Inflammatory macrophage (primary cell): ENCODE data around the gene S100A13.

Experiments used
- DNase-seq, 2 donors: peaks; one replicate each; pipeline ENCODE4 v3.0.0-alpha.2; 2020 to 2022

Gene S100A13

GRCh38 chr1:153626477-153626903, 815 bp downstream of the S100A13 start:
- DNase-seq = no peak

DNA sequence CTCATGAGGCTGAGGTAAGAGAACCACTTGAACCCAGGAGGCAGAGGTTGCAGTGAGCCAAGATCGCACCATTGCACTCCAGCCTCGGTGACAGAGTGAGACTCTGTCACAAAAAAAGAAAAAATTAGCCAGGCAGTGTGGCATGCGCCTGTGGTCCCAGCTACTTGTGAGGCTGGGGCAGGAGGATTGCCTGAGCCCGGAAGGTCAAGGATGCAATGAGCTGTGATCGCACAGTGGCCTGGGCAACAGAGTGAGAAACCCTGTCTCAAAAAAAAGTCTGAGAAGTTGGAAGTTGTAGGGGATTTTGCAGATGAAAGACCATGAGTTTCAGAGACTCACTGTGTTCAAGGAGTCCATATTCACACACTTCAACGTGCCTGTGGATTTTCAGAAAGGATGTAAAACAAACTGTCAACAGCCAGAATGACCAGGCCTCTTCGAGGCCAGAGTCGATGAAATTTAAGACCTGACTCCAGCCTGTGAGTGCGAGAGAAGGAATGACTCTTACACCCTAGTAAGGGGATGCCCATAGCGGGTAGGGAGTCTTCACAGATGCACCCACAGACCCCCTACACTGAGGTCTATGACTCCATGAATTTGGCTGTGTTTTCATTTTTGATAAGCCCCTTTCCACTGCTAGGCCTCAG, 2.2 kb downstream of the S100A13 start:
- no peak for DNase-seq

- peak; percentile 81 to 84 for DNase-seq
Observed at GRCh38 chr1:153623101-153623500, 4.2 kb downstream of the S100A13 start.

DNA sequence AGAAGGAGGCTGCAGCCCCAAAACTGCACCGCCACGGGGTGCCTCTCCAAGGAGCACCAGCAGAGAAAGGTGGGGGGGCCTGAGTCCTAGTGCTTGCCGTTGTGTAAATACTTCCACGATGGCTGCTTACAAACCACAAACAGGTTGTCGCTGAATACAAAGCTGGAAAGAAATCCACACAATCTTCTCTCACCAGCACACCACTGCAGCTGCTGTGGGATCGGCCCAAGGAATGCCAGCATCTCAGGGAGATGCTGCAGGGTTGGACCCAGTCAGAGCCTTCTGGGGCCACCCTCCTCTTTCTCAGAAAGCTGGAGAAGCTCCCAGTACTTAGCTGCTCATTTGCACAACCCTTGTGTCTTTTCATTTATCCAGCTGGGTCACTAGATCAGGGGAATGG, 8.1 kb downstream of the S100A13 start:
- no peak for DNase-seq

- peak; percentile 70 to 72 for DNase-seq
Observed at GRCh38 chr1:153617663-153618062, 9.6 kb downstream of the S100A13 start.

DNA sequence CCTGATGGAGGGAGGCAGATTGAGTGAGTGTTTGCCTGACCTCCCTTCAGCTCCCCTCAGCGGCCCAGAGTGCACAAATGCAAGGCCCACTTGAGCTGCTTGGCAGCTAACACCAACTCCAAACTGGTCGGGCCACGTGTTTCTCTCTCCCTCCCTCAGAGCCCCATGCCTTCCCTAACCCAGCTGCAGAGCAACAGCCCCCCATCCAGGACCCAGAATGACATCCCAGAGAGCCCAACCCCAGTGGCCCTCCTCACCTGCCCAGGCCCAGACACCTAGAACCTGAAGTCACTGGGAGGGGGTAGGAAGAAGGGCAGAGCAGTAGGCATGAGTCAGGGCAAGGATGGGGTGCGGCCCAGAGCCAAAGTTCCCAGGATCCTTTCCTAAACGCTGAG, 10.4 kb downstream of the S100A13 start:
- no peak for DNase-seq

DNA sequence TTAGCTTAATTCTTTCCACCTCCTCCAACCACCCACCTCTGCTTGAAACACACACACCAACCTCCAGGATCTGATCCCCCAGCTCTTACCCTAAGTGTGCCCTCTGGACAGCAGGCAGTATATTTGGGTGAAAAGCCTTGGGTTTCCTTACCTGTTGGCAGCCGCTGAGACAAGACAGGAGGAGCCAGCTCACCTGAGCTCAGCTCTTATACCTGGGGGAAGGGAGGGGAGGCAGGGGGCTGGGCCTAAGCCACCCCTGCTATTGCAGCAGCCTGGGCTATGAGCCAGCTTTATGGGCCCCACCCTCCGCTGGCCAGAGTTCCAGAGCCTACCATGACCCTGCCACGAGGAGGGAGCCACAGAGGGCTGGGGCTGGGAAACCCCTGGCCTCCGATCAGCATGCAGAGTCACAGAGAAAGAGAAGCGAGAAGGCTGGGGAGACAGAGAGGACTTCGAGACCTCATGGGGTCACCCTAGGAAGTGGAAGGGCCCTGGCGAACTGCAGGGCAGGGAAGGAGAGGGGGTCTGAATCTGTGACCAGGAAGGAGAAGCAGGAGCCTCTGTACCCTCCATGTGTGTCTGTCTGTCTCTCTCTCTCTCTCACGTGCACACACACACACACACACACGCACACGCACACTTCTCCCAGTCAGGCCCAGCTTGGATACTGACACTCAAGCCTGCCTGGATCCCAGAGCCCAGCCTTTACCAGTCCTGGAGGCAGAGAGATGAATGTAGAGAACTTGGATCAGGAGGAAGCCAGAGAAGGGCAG, 11.0 kb downstream of the S100A13 start, which contains the start of gene S100A14:
Gene S100A14 (minus strand): TSS at position 182 of the 773 bp plus-strand sequence. CDS start 467 bp downstream, outside the sequence.
- DNase-seq = no peak

DNA sequence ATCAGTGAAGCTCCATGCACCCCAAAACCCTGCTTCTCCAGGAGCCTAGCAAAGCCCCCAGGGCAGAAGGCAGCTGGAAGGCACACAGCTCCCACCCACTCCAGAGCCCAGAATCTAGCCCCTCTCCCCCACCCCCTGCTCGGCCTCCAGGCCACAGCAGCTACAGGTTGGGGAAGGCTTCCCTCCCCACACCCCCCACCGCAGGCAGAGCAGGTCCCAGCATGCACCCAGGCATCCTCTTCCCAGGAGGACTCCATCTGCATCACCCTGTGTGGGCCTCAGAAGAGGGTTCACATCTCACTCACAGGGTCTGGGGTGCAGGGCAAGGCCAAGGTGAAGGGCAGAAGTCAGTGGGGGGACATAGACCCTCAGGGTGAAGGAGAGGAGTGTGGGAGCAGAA, 11.9 kb downstream of the S100A13 start:
- DNase-seq = no peak

- DNase-seq = no peak
Observed at GRCh38 chr1:153614906-153615305, 12.4 kb downstream of the S100A13 start.

DNA sequence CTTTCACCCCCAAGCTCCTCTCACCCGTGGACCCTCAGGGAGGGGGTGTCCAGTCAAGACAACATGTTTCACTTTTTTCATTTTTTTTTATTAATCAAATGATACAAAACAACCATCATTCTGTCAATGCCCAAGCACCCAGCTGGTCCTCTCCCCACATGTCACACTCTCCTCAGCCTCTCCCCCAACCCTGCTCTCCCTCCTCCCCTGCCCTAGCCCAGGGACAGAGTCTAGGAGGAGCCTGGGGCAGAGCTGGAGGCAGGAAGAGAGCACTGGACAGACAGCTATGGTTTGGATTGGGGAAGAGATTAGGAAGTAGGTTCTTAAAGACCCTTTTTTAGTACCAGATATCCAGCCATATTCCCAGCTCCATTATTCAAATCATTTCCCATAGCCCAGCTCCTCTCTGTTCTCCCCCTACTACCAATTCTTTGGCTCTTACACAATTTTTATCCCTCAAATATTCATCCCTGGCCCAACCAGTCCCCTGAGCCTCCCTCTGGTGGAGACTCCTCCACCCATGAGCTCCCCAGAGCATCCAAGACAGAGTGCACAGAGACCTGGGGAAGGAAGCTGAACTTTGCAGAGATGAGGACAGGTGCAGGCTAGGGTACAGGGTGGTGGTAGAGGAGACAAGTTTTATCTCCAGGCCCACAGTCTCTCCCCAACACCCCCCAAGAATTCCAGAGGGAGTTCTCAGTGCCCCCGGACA, 13.0 kb downstream of the S100A13 start:
- DNase-seq = no peak

DNA sequence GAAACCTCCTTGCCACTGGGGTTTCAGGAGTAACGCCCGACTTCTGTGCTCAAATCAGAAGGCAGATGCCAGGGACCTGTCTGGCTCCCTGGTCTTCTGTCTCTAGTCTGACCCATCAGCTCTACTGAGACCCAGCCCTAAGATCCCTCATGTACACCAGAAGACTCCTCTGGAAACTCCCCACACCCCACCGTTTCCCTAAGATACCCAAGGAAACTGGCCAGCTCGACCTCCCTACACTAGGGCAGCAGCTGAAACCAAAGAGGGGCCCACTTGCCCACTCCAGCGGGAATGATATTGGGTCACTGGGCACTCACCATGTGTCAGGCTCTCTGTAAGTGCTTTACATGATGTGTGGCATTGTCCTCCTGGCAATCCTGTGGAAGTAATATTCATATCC, 13.9 kb downstream of the S100A13 start:
- no peak for DNase-seq

- no peak for DNase-seq
Observed at GRCh38 chr1:153612755-153613331, 14.5 kb downstream of the S100A13 start, which contains the start of gene S100A16. Gene S100A16, minus strand, starts transcription at chr1:153613137. Its CDS starts 4,986 bp downstream, at chr1:153608151.

GRCh38 chr1:153612111-153612754, 15.1 kb downstream of the S100A13 start:
- no peak for DNase-seq

GRCh38 chr1:153611356-153611755, 15.9 kb downstream of the S100A13 start:
- no peak for DNase-seq

GRCh38 chr1:153610811-153611301, 16.4 kb downstream of the S100A13 start:
- peak; percentile 55 to 86 for DNase-seq

DNA sequence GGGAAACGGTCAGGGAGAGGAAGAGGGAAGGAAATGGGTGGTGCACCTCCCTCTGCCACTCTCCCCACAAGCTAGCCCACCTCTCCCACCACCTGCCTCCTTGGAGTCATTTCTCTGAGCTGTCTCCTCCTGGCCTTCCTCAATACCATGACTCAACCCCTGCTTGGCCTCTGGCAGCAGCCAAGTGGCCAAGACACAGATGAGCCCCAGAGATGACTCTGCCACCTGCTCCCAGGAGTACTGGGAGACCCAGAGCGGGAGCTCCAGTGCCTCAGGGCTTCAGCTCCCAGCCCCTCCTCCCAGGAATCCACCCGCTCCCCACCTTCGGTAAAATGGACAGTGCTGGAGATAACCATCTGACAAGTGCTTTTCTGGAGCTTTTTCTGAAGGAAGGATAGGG, 17.0 kb downstream of the S100A13 start:
- peak; percentile 33 to 58 for DNase-seq

GRCh38 chr1:153609585-153609907, 17.8 kb downstream of the S100A13 start:
- no peak for DNase-seq

DNA sequence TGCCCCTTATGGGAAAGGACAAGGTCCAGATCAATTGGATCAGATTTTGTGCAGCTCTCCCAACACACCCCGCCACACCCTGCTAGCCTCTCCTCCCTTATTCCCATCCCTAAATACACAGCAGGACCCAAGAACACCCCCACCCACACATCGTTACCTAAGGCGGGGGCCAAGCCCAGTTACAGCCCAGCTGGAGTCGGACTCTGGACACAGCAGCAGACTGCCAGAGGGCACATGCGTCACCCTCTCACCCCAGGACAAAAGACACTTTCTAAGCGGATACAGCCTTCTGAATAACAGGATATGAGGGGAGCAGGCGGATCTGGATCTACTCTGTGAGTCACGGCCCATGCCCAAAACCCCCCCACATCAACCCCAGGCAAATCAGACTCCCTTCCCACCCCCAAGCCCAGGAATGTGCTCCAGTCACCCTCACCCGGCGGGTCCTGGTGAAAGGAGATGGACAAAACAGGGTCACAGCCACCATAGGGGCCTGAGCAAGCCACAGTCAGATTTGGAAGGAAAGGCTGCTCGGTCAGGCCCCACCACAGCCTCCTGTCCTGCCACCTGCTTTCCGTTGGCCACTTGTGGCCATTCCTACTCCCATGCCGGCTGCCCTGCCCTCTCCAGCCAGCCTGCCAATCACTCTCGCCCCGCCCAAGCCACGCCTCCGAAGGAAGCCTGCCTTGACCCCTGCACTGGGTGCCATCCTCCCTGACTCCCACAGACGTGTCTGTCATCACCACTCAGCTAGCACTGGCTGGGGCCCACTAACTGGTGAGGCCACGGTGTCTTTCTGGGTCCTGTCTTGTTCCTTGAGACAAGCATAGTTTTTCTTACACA, 18.3 kb downstream of the S100A13 start:
- DNase-seq = peak; percentile 84 to 92

- DNase-seq = no peak
Observed at GRCh38 chr1:153608089-153608682, 19.1 kb downstream of the S100A13 start.

GRCh38 chr1:153607381-153607780, 19.9 kb downstream of the S100A13 start:
- no peak for DNase-seq

DNA sequence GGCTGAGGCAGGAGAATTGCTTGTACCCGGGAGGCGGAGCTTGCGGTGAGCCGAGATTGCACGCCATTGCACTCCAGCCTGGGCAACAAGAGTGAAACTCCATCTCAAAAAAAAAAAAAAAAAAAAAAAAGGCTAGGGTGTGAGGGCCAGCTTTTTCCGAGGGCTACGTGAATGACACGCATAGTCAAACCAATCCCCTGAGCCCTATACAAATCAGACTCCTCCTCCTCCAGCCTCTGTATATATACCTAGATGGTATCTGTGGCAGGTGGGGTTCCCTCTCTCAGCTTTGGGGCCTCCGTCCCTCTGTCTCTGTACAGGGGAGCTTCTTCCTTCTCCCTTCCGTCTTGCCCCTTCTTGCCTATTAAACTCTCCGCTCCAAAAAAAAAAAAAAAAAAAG, 21.1 kb downstream of the S100A13 start:
- no peak for DNase-seq
